Gastrocnemius medialis (tissue), 4 donors: Measurements from ENCODE around the gene ZG16B. TPM values are rescaled to one million over a fixed set of nuclear protein-coding genes. Genes with fewer than 3 reads are reported as not detected.

ENCODE experiments used
- ATAC-seq, 2 donors: fragments of 150-250 bp; one replicate each; pipeline ENCODE4 v1.9.1; 2016
- DNase-seq, 2 donors: peaks; one replicate each; pipeline ENCODE4 v3.0.0-alpha.2; 2019
- H3K27ac ChIP-seq, 4 donors: fragments of 200-600 bp; sonication (generic); 1 replicate in 1 of 4; 2 replicates in 3 of 4; pipeline ENCODE4 v1.5.1; 2016 to 2018; ENCODE audit warnings: mild to moderate bottlenecking in 2 of 4, moderate library complexity in 1 of 4
- H3K27me3 ChIP-seq, 3 donors: fragments of 200-600 bp; sonication (generic) in 2 of 3; 1 replicate in 1 of 3; 2 replicates in 2 of 3; pipeline versions ENCODE4 v1.5.1 to v1.6.0; 2016 to 2019; ENCODE audit warnings: mild to moderate bottlenecking in 1 of 3, moderate library complexity in 1 of 3
- H3K36me3 ChIP-seq, 2 donors: fragments of 200-600 bp; sonication (generic) in 1 of 2; one replicate each; pipeline ENCODE4 v1.5.1; 2017 to 2018
- H3K4me1 ChIP-seq, 2 donors: fragments of 200-600 bp; sonication (generic) in 1 of 2; one replicate each; pipeline ENCODE4 v1.5.1; 2016 to 2017; ENCODE audit warnings: mild to moderate bottlenecking in 2 of 2
- H3K4me3 ChIP-seq, 4 donors: fragments of 200-600 bp; sonication (generic) in 3 of 4; 1 replicate in 1 of 4; 2 replicates in 3 of 4; pipeline ENCODE4 v1.5.1; 2016 to 2019; ENCODE audit warnings: mild to moderate bottlenecking in 2 of 4
- H3K9me3 ChIP-seq, 3 donors: fragments of 200-600 bp; sonication (generic) in 2 of 3; 1 replicate in 1 of 3; 2 replicates in 2 of 3; pipeline ENCODE4 v1.5.1; 2016 to 2019
- CTCF ChIP-seq, 5 experiments: fragments of 450-650 bp in 3 of 5; fragments of 200-600 bp in 2 of 5; sonication (generic) in 2 of 5; IDR thresholded peaks in 4 of 5; conservative IDR thresholded peaks in 1 of 5; 1 replicate in 4 of 5; 2 replicates in 1 of 5; pipeline ENCODE4 v1.5.1; 2016 to 2019; ENCODE audit warnings: antibody characterized with exemption in 5 of 5, mild to moderate bottlenecking in 3 of 5, moderate library complexity in 3 of 5
- POLR2A ChIP-seq, 2 donors: fragments of 450-650 bp; IDR thresholded peaks; one replicate each; pipeline ENCODE4 v1.6.1; 2017; ENCODE audit warnings: antibody characterized with exemption in 2 of 2, mild to moderate bottlenecking in 2 of 2, moderate library complexity in 2 of 2
- in situ Hi-C, 4 donors: fragments of 200-750 bp; cut with MboI; loops; one replicate each; pipeline versions ENCODE4 v1.15.0 to v1.8.0; 2017; ENCODE audit warnings: low sequenced_read_pairs in 4 of 4
- intact Hi-C: fragments of 100-400 bp; cut with DNase I; formaldehyde crosslinking; loops from one replicate; pipeline ENCODE4 v1.15.1; 2023; ENCODE audit warnings: low total_unique reads
- total RNA-seq, 4 donors: library from RNA; depleted of rRNA; stranded (reverse); fragments of >200 nt; gene quantifications; one replicate each; pipeline versions ENCODE4 v1.1.0 to v1.2.3, GENCODE V29; 2016

ZG16B gene, protein sequence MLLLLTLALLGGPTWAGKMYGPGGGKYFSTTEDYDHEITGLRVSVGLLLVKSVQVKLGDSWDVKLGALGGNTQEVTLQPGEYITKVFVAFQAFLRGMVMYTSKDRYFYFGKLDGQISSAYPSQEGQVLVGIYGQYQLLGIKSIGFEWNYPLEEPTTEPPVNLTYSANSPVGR
- total RNA-seq: not detected

DNA sequence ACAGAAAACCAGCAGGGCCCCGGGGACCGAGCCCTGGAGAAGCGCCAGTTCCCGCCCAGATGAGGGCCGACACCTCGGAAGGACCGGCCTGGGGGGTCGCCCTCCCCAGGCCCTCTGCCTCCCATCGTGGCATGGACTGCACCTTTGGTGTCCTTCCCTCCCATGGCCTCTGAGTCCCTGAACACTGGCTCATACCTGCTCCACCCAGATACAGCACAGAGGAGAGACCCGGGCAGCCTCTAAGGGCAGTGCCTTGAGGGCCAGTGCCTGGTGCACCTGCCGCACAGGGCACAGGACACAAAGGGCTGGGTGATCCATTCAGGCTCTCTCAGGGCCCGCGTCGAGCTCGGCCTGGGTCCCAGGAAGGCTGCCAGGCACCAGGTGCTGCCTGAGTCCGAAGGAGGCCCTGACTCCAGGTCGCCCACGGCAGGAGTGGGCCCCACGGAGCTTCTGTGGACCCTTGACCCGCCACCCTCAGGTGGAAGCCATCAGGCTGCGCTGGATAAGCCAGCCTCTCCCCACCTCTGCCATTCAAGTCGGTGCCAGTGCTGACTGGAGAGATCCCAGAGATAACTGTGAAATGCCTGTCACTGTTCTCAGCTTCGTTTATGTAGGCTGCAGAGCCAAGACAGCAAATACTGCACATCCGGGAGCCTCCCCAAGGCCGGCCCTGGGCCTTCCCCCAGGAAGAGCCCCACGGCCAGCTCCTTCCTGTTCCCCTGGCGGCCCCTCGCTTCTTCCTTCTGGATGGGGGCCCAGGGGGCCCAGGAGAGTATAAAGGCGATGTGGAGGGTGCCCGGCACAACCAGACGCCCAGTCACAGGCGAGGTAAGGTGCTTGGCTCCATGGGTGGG lies at the start of gene ZG16B:
TSS of gene ZG16B (plus strand) at position 803 of the 854 bp plus-strand sequence. CDS start 139 bp downstream, outside the sequence.
- Histone ChIP-seq H3K27ac (no peak within 1 kb of the TSS), H3K36me3 (no peaks in the 10 kb centered on the region), H3K4me1 (no peaks in the 10 kb centered on the region), H3K4me3 (no peak within 1 kb of the TSS), H3K9me3 (no peaks in the 10 kb centered on the region), H3K27me3 (peaks cover 9 to 11% (median 9%) of the 10 kb centered on the region in 3 donors)
- intact Hi-C loops (no loop called here), in situ Hi-C loops (no loop called here)
- no peak for ATAC-seq
- no peak for DNase-seq
- TF ChIP-seq CTCF (IDR thresholded peaks at IDR 0.05 in 4 of 5, conservative IDR thresholded peaks at IDR 0.05 in 1 of 5): no peak
- no peak for TF ChIP-seq POLR2A (IDR thresholded peaks at IDR 0.05)

DNA sequence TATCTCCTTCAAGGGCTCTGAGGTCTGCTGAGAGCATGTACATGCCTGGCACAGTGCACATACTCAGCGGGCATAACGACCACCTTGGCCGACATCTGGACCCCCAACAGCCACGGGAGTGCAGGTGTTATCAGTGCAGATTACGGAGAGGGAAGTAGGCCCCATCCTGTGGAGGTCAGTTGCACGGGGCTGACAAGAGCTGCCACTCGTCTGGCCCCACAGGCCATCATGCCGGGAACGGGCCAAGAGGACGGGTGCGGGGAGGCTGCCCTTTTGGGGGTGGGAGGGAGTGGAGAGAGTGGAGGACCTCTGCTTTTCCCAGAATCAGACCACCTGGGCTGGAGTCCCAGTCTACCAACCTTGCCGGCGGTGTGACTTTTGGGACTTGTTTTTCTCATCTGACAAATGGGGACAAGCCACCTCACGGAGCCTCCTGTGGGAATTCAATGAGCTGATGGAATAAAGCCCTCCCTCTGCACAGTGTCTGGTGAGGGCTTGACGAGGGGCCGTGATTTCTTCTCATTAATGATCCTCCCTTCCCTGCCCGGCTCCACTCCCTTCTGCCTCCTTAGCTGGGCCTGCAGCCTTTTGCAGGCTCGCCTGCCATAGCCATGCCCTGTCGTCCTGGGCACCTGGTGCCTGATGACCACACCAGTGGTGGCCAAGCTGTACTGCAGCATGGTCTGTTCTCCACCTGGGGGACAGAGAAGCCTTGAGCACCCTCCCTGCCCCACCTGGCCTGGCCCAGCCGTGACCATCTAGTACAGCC lies 47.3 kb upstream of the ZG16B start:
- DNase-seq (no peak), ATAC-seq (no peak)
- intact Hi-C loops: no loop called here
- TF ChIP-seq POLR2A (IDR thresholded peaks at IDR 0.05) (no peak), CTCF (IDR thresholded peaks at IDR 0.05 in 4 of 5, conservative IDR thresholded peaks at IDR 0.05 in 1 of 5) (no peak)
- Histone ChIP-seq H3K4me1 (peaks cover 9 to 17% of the 10 kb centered on the region in 2 donors), H3K9me3 (no peaks in the 10 kb centered on the region), H3K36me3 (no peaks in the 10 kb centered on the region), H3K4me3 (no peak overlapping the region), H3K27me3 (peaks cover 25 to 28% (median 28%) of the 10 kb centered on the region in 3 donors), H3K27ac (no peak overlapping the region)
- in situ Hi-C loops: no loop called here

DNA sequence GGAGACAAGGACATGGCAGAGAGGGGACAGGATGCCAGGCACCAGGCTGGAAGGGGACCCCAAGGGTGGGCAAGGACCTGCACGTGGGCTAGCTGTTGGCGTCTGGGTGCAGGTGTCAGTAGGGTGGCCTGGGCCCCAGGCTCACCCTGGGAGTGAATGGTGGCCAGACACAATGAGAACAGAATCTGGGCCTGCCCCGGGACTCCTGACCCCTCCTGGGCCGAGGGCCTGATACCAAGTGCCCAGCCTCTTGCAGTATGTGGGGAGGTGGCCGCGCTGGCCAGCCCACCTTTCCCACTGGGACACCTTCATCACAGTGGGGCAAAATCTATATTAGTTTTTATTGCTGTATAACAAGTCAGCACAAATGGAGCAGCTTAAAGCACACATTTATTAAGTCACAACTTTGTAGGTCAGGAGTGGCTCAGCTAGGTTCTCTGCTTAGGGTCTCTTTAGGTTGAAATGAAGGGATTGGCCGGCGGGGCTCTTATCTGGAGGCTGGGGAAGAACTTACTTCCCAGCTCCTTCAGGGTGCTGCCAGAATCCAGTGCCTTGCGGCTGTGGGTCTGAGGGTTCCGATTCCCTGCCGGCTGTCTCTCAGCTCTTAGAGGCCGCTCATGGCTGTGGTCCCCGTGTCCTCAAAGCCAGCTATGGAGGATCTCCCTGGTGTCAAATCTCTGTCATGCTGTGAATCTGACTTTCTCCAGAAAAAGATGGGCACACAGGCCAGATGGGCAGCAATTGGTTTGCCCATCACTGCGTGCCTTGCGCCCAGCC lies 46.3 kb upstream of the ZG16B start:
- intact Hi-C loops: no loop called here
- peaks cover 28 to 35% (median 35%) of the 10 kb centered on the region in 3 donors for H3K27me3 ChIP-seq
- DNase-seq (no peak), ATAC-seq (no peak)
- in situ Hi-C loops: no loop called here
- no peaks in the 10 kb centered on the region for H3K9me3 ChIP-seq
- no peak overlapping the region for H3K4me3 ChIP-seq
- H3K4me1 ChIP-seq: peaks cover 1 to 9% of the 10 kb centered on the region in 2 donors
- TF ChIP-seq POLR2A (IDR thresholded peaks at IDR 0.05) (no peak), CTCF (IDR thresholded peaks at IDR 0.05 in 4 of 5, conservative IDR thresholded peaks at IDR 0.05 in 1 of 5) (no peak)
- H3K27ac ChIP-seq: no peak overlapping the region
- H3K36me3 ChIP-seq: no peaks in the 10 kb centered on the region

GRCh38 chr16:2784358-2785100 lies 45.6 kb upstream of the ZG16B start:
- Histone ChIP-seq H3K27ac (no peak overlapping the region), H3K36me3 (no peaks in the 10 kb centered on the region), H3K4me1 (peaks cover 0 to 1% of the 10 kb centered on the region in 2 donors), H3K27me3 (peaks cover 32 to 43% (median 40%) of the 10 kb centered on the region in 3 donors), H3K4me3 (peak overlapping the region in 3 of 4 donors; percentile 26 to 35 (median 28)), H3K9me3 (no peaks in the 10 kb centered on the region)
- DNase-seq (no peak), ATAC-seq (no peak)
- intact Hi-C loops: no loop called here
- in situ Hi-C loops: no loop called here
- TF ChIP-seq POLR2A (IDR thresholded peaks at IDR 0.05) (no peak), CTCF (IDR thresholded peaks at IDR 0.05 in 4 of 5, conservative IDR thresholded peaks at IDR 0.05 in 1 of 5) (no peak)
